HepG2 (cell line): ENCODE data around the gene UBE2R2. TPM values are rescaled to one million over a fixed set of nuclear protein-coding genes. Genes with fewer than 3 reads are reported as not detected.

ENCODE experiments used
- CREB3 ChIP-seq: sonication (generic); formaldehyde crosslinking; IDR thresholded peaks from 2 replicates; pipeline ENCODE4 v1.5.0; 2020; ENCODE audit warnings: missing genetic modification reagents
- FOXA3 ChIP-seq: IDR thresholded peaks from 2 replicates; pipeline ENCODE4 v1.6.1; 2016; ENCODE audit warnings: missing genetic modification reagents, missing compliant biosample characterization
- GATAD2A ChIP-seq: IDR thresholded peaks from 2 replicates; pipeline ENCODE4 v1.6.1; 2016
- HNF1A ChIP-seq, 2 experiments: sonication (generic) in 1 of 2; formaldehyde crosslinking in 1 of 2; IDR thresholded peaks; 2 replicates each; pipeline versions ENCODE4 v1.4.0 to v1.6.1; 2016 to 2020; ENCODE audit warnings: borderline replicate concordance in 1 of 2, low read depth in 1 of 2, mild to moderate bottlenecking in 1 of 2, missing genetic modification reagents in 1 of 2
- IRF2 ChIP-seq: IDR thresholded peaks from 2 replicates; pipeline ENCODE4 v1.6.1; 2018; ENCODE audit warnings: missing genetic modification reagents, missing compliant biosample characterization
- MBNL3 ChIP-seq: fragments of 250-450 bp; sonication (Bioruptor Pico); conservative IDR thresholded peaks from 2 replicates; pipeline ENCODE4 v1.8.0; 2022; ENCODE audit warnings: mild to moderate bottlenecking, inconsistent platforms
- NFAT5 ChIP-seq: sonication (generic); formaldehyde crosslinking; IDR thresholded peaks from 2 replicates; pipeline ENCODE4 v1.4.0; 2020; ENCODE audit warnings: missing genetic modification reagents
- PATZ1 ChIP-seq: sonication (generic); formaldehyde crosslinking; IDR thresholded peaks from 2 replicates; pipeline ENCODE4 v1.4.0; 2020; ENCODE audit warnings: missing genetic modification reagents
- RCOR2 ChIP-seq: IDR thresholded peaks from 2 replicates; pipeline ENCODE4 v1.6.1; 2016; ENCODE audit warnings: missing biosample characterization, missing genetic modification reagents
- XRCC5 ChIP-seq: fragments of 200-400 bp; formaldehyde crosslinking; optimal IDR thresholded peaks from 2 replicates; pipeline ENCODE3; 2017; ENCODE audit warnings: mild to moderate bottlenecking, low read length
- ZBTB21 ChIP-seq: sonication (generic); formaldehyde crosslinking; IDR thresholded peaks from 2 replicates; pipeline ENCODE4 v1.4.0; 2020; ENCODE audit warnings: missing genetic modification reagents
- ZMYM2 ChIP-seq: sonication (generic); formaldehyde crosslinking; IDR thresholded peaks from 2 replicates; pipeline ENCODE4 v1.8.0; 2022; ENCODE audit warnings: mild to moderate bottlenecking, missing genetic modification reagents
- ZNF652 ChIP-seq: IDR thresholded peaks from 2 replicates; pipeline ENCODE4 v1.6.1; 2016; ENCODE audit warnings: low read depth, borderline replicate concordance
- ZNF878 ChIP-seq: sonication (generic); formaldehyde crosslinking; IDR thresholded peaks from 2 replicates; pipeline ENCODE4 v1.8.1; 2023; ENCODE audit warnings: mild to moderate bottlenecking, missing genetic modification reagents, moderate library complexity
- polyA plus RNA-seq, 8 experiments: library from polyadenylated mRNA; depleted of rRNA in 3 of 8; stranded (reverse) in 7 of 8; unstranded in 1 of 8; fragments of >200 nt; fragmentation: Illumina TruSeq in 4 of 8; extraction: Trizol in 4 of 8; gene quantifications; 2 replicates each; pipeline versions ENCODE4 v1.2.1 to v1.2.3, GENCODE V29; 2011 to 2016; ENCODE audit warnings: low read depth in 4 of 8, missing spikeins in 1 of 8, mixed read lengths in 1 of 8; ENCODE audit not compliant: insufficient read depth in 1 of 8
- total RNA-seq, 5 experiments: library from RNA; depleted of rRNA; stranded (reverse); fragments of >200 nt; fragmentation: Illumina TruSeq; extraction: Trizol; gene quantifications; 2 replicates each; pipeline ENCODE4 v1.2.3, GENCODE V29; 2016; ENCODE audit warnings: low read depth in 1 of 5
- TF ChIP-seq, protein P1 (sequence below): sonication (generic); formaldehyde crosslinking; IDR thresholded peaks from 2 replicates; pipeline ENCODE4 v1.5.0; 2020; ENCODE audit warnings: mild to moderate bottlenecking, missing genetic modification reagents

The UBE2R2 gene
- total and polyA plus RNA-seq, 2 of the 13 experiments (the other 11 are each of a cell fraction or from before 2014, with no cell fraction given), result 14.8 to 20.9 TPM

DNA sequence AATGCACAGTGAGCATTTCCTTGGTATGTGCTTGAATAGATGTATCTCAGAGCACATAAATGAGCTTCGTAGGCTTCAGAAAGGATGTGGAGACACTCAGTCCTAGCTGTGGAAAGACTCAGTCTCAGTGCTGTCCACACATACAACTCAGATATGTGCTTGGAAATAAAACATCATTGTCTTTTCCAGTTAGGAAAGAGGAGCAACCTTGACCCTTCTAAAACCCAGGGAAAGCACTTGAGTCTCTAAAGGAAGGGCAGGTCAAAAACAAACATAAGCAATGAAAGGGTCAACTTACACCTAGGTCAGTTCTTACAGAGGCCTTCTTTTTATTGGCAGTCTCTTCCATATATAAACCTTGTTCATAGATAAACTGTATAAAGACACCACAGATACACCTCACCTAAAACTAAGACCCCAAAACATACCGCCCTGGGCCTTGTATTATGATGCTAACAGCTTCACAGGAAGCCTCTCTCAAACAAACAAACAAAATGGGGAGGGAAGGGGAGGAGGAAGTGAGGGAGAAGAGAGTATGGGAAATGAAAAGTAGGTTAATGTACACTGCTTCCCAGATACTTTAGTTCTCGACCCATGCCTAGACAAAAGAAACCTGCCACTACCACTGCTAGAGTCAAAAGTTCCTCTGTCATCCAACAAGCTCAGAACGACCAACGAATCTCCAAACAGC, 117.4 kb downstream of the UBE2R2 start (continued):
- TF ChIP-seq RCOR2 (CRISPR knock-in tag), result peak; percentile 39; the same call in 1 of the 2 replicates
- TF ChIP-seq PATZ1 (CRISPR knock-in tag), result no peak; the same call in 1 of the 2 replicates
- TF ChIP-seq GATAD2A, result peak; percentile 88
- no peak for TF ChIP-seq ZMYM2 (CRISPR knock-in tag)
- TF ChIP-seq, protein P1, sequence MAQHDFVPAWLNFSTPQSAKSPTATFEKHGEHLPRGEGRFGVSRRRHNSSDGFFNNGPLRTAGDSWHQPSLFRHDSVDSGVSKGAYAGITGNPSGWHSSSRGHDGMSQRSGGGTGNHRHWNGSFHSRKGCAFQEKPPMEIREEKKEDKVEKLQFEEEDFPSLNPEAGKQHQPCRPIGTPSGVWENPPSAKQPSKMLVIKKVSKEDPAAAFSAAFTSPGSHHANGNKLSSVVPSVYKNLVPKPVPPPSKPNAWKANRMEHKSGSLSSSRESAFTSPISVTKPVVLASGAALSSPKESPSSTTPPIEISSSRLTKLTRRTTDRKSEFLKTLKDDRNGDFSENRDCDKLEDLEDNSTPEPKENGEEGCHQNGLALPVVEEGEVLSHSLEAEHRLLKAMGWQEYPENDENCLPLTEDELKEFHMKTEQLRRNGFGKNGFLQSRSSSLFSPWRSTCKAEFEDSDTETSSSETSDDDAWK (CRISPR knock-in tag), result no peak
- no peak for TF ChIP-seq CREB3 (CRISPR knock-in tag)
- no peak for TF ChIP-seq ZNF878 (CRISPR knock-in tag)
- TF ChIP-seq IRF2, result 0 out of 2 replicates have a peak, but pooled peaks have one; percentile 25
- no peak for TF ChIP-seq ZBTB21
- TF ChIP-seq ZNF652 (CRISPR knock-in tag), result peak; percentile 81; the same call in 1 of the 2 replicates
- no peak for TF ChIP-seq MBNL3 (CRISPR knock-in tag)
- peak; percentile 28; the same call in 1 of the 2 replicates for TF ChIP-seq FOXA3 (CRISPR knock-in tag)
- no peak for TF ChIP-seq NFAT5 (CRISPR knock-in tag)
- TF ChIP-seq HNF1A (IDR thresholded peaks at IDR 0.05; ENCODE audit: low read depth), result no peak
- peak; percentile 40; the same call in 1 of the 2 replicates for TF ChIP-seq HNF1A (CRISPR knock-in tag; IDR thresholded peaks at IDR 0.05; ENCODE audit: borderline replicate concordance)
- no peak for TF ChIP-seq XRCC5
